Inflammatory macrophage treated with lipopolysaccharide for 1 hour (primary cell): ENCODE measurements around the gene MAD1L1.
A peak's percentile ranks its signal among the peaks of the same experiment; 100 is the strongest.
"Not testable (repeated sequence)": the region's sequence is repeated elsewhere in the genome, so short reads cannot be mapped to it uniquely, and the experiment has no call there.

Experiments
- DNase-seq, 2 donors: peaks; one replicate each; pipeline ENCODE4 v3.0.0-alpha.2; 2020 to 2022

Gene MAD1L1

GRCh38 chr7:2038931-2039728 is 193.6 kb downstream of the MAD1L1 start:
- DNase-seq = no peak

GRCh38 chr7:2037808-2038522 is 194.8 kb downstream of the MAD1L1 start:
- DNase-seq = peak; percentile 17 to 24

- DNase-seq = no peak
Measured at GRCh38 chr7:2037301-2037807, 195.4 kb downstream of the MAD1L1 start.

GRCh38 chr7:2036786-2037185 is 196.0 kb downstream of the MAD1L1 start:
- DNase-seq = no peak

GRCh38 chr7:2036201-2036600 is 196.5 kb downstream of the MAD1L1 start:
- not testable (repeated sequence) for DNase-seq

- no peak for DNase-seq
Measured at GRCh38 chr7:2034291-2035201, 198.2 kb downstream of the MAD1L1 start.

- no peak for DNase-seq
Measured at GRCh38 chr7:2033586-2034135, 199.1 kb downstream of the MAD1L1 start.

GRCh38 chr7:2032876-2033407 is 199.8 kb downstream of the MAD1L1 start:
- DNase-seq = no peak

GRCh38 chr7:2032030-2032875 is 200.5 kb downstream of the MAD1L1 start:
- no peak for DNase-seq

- no peak for DNase-seq
Measured at GRCh38 chr7:2031451-2031845, 201.3 kb downstream of the MAD1L1 start.

GRCh38 chr7:2030475-2031450 is 202.0 kb downstream of the MAD1L1 start:
- DNase-seq = no peak

- DNase-seq = no peak
Measured at GRCh38 chr7:2029936-2030335, 202.8 kb downstream of the MAD1L1 start.

GRCh38 chr7:2029211-2029905 is 203.4 kb downstream of the MAD1L1 start:
- DNase-seq = no peak

GRCh38 chr7:2028733-2029132 is 204.0 kb downstream of the MAD1L1 start:
- DNase-seq = no peak

GRCh38 chr7:2025188-2025587 is 207.6 kb downstream of the MAD1L1 start:
- DNase-seq = no peak

- no peak for DNase-seq
Measured at GRCh38 chr7:2024567-2024918, 208.2 kb downstream of the MAD1L1 start.

- peak; percentile 41 to 56 for DNase-seq
Measured at GRCh38 chr7:2023877-2024566, 208.7 kb downstream of the MAD1L1 start.

- DNase-seq = no peak
Measured at GRCh38 chr7:2022737-2023250, 210.0 kb downstream of the MAD1L1 start.

GRCh38 chr7:2022021-2022409 is 210.7 kb downstream of the MAD1L1 start:
- DNase-seq = no peak
